NK-92 (cell line): ENCODE measurements around the gene CD226.
"Not testable (repeated sequence)": the region's sequence is repeated elsewhere in the genome, so short reads cannot be mapped to it uniquely, and the experiment has no call there.

Source experiments
- DNase-seq: peaks from one replicate; lab custom pipeline; 2025; ENCODE audit not compliant: unreplicated experiment; lab: John Stamatoyannopoulos, UW

The CD226 gene

GRCh38 chr18:69947361-69948133 lies at the start of gene CD226:
Gene CD226, minus strand, starts transcription at chr18:69947873. Its CDS starts 467 bp downstream, at chr18:69947406.
- DNase-seq = no peak

DNA sequence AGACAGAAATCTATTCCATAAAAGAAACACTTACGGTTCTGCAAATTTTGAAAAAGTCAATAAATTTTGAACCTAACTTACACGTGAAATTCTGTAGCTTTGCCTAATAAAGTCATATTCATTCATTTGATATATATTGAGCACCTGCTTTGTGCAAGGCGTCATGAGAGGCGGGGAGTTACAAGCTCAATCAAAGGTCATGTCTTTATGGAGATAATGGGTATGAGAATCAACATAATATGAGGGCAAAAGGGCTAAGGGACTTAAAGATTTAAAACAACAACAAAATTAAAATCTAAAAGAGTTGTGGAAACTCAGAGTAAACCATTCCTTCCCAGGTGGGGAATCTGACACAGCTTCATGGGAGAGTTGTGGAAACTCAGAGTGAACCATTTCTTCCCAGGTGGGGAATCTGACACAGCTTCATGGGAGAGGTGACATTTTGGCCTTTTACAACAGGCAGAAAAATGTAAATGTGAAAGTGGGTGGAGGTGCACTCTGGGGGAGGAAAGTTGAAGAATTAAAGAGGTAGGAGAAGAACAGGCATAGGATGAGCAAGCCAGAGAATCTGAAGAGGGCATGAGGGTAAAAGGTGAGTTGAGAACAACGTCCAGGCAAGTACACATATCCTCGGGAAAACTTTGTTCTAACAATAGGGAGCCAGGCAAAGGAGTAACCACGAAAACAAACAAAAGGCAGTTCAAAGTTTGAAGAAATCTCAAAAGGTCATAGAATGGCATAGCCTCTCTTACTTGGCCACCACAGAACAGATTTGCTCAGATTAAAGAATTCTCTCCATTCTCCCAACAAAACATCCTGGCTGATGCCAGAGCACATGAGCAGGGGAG lies 49.5 kb upstream of the CD226 start:
- no peak for DNase-seq

DNA sequence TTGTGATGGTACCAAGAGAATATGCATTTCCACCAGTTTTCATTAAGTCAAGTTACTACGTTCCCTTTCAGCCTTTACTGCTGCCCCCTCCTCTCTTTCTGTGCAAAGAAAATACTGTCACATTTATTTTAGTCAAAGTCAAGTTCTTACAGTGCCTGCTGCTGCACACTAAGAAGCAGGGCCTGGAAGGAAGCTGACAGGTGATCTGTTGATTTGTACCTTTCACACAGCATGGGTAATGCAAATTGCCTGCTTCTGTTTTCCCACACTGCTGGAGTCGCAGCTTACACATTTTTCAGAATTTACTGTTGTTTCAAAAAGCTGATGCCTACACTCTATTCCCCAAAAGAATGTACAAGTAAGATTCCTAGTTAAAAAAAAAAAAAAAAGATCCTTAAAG lies 48.7 kb upstream of the CD226 start:
- DNase-seq = no peak

DNA sequence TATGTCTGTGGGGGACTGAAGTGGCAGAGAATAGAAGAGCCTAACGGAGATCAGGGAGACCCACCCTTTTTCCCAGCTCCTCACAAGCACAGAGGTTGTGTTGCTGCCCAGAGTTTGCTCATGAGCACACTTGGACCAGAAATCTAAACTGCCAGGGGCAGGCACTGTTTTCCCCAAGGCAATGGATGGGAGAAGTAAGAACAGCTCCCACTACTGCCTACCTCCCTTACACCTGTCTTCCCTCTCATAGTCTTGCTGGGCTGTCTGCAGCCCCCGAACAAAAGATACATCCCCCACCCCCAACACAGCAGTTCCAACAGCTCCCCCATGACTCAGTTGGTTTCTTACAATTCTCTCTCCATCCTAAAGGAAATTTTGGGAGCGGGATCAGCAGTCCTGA lies 48.1 kb upstream of the CD226 start:
- DNase-seq = no peak

GRCh38 chr18:69992776-69993175 lies 45.1 kb upstream of the CD226 start:
- DNase-seq = no peak

DNA sequence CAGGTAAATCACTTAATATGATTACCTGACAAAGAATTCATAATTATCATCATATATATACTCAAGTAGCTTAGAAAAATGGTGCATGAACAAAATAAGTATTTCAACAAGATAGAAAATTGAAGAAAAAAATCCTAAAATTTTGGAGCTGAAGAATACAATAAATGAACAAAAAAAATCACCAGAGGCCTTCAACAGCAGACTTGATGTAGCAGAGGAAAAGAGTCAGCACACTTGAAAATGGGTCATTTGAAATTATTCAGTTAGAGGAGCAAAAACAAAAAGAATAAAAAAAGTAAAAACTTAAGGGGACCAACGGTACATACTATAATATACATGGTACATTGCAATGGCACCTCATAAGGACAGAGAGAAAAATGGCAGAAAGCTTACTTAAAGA lies 40.2 kb upstream of the CD226 start:
- DNase-seq = no peak

DNA sequence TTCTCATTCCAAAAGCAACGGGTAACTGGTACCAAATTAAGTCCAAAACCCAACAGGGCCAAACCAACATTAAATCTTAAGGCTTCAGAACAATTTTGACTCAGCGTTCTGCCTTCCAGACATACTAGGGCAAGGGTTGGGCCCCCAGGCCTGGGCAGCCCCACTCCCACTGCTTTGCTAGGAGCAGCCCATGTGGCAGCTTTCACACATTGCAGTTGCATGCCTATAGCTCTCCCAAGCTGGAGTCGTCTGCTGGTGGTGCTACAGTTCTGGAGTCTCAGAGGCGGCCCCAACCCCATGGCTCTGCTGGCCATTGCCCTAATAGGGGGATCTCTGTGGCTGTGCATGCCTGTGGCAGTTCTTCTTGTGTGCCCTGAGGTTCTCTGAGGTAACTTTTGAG lies 37.6 kb upstream of the CD226 start:
- DNase-seq = no peak

GRCh38 chr18:69982417-69982816 lies 34.7 kb upstream of the CD226 start:
- DNase-seq = no peak

DNA sequence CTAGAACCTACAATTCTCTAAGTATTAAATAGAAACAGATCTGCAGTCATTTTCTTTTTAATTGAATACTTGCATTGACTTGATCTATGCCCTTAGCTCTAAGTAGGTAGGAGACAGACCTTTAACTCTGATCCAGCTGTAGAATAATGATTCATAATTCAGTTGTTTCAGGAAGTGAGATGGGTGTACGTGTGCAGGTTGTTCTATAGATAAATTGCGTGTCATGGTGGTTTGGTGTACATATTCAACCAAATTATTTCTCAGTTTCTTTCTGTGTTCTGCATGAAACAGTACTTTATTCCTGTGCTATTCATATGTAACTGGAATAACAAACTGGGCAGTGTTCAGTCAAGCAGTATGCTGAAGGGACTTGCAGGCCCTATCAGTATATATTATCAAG lies 34.3 kb upstream of the CD226 start:
- no peak for DNase-seq

DNA sequence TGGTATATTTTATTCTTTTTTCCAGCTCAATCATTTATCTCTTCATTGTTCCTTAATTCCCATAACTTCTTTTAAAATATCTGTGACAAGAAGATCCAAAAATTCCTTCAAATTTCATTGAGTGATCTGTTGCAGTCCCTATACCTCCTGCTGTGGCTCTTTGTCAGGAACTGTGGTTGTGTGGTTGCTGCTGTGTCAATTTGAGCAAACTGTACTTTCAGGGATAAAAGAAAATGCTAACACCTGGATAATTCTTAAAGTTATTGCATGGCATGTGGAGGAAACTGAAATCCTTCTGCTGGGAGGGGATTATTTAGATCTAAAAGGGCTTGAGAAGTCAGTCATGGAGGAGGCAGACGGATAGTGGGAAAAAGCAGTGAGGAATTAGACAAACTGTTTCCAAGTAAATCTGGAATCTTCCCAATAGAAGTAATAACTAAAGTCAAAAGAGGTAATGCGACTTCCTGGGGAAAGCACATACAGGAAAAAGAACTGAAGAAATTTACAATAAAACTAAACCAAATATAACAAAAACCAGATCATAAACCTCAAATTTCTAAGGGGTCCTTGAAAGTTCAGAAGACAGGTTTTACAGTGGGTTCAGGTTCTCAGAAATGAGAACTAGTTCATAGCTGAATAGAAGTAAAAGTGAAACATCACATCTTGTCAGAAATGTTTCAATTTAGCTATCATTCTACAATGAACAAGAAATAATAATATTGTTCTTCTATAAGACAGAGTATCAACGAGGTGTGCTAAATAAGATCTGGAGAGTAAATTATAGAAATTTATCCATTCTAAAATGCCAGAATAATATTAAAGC lies 33.5 kb upstream of the CD226 start:
- no peak for DNase-seq

DNA sequence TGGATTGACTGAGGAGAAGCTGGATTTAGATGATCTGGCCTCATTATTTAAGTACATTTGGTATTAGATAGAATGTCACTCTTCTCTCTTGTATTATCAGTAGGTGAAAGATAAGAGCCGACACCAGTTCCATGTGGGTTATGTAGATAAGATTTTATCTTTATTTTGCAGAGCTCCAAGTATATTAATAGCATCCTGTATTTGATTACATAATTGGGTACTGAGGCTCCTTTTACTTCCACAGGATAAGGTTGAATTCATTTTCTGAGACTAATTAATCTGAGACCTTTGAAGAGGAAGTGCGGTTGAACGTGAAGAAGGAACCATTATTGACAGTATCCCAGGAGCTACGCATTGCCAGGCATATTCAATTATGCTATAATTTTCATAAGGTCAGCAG lies 32.8 kb upstream of the CD226 start:
- no peak for DNase-seq

DNA sequence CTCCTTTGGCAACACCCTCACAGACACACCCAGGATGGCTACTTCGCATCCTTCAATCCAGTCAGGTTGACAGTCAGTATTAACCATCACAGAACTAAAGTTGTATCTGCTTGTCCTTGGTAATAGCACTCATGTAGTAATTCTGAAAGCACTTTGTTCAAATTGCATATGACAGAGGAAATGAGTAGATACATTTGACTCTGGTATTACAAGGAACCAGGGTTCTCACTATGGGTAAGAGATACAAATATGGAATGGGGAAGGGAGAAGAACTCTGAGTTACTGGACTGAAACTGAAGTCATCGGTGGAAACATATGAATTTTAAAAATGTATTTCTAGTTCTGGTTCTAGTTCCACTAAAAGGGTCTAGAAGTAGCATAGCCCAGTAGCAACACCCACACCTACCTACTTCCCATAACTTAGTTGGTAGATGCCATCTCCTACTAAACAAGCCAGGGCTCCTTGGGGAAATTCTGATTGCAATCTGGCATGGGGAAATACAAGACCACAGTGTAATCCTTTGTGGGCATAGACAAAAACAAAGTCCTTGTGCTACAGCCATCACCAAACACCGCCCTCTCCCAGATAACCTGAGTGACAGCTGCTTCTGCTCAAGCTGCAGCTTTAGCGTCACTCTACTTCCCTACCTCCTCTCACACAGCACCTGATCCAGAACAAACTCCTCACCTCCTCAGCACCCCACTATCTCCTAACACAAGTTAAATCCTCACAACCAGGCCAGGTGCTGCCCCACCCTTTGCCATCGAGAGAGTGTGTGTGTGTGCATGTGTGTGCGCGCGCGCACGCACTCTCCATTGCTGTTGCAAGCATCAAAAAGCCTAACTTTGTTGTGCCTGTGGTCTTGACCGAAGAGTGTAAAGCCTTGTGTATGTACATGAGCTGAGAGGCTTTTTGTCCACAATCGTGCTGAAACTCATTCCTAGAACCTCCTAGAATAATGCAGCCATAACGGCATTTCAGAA lies 31.4 kb upstream of the CD226 start:
- DNase-seq = no peak

DNA sequence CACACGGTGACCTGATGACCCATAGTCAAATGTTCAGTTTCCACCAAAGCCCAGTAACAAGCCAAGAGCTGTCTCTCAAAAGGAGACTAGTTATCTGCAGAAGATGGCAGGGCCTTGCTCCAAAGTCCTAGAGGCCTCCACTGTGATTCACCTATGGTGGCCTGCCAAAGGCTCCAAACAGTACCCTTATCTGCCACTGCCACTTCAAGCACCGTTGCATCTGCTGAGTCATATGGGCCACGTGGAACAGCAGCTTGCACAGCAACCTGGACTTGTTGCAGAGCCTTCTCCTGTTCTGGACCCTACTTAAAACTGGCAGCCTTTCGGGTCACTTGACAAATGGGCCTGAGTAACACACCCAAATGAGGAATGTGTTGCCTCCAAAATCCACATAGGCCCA lies 27.6 kb upstream of the CD226 start:
- not testable (repeated sequence) for DNase-seq

- DNase-seq = no peak
Measured at GRCh38 chr18:69974365-69974764, 26.7 kb upstream of the CD226 start.

GRCh38 chr18:69969491-69969890 lies 21.8 kb upstream of the CD226 start:
- no peak for DNase-seq

GRCh38 chr18:69968039-69968438 lies 20.4 kb upstream of the CD226 start:
- DNase-seq = no peak

- DNase-seq = no peak
Measured at GRCh38 chr18:69963196-69963595, 15.5 kb upstream of the CD226 start.

DNA sequence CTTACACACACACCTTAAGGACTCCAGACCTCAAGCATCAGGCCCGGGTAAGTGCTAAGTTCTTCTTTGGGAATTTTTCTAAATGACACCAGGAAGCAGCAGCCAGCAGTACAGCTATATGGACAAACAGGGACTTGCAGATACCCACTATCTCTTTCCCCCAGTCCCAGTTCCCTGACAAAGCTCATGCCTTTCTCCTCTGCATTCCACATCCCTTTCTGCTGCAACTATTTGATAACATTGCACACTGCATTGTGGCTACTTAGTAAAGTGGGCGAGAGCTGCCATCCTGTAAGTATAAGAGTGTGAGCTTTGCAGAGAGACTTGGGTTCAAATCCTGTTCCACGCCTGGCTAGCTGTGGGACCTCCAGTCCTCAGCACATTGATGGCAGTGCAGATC lies 14.0 kb upstream of the CD226 start:
- no peak for DNase-seq

GRCh38 chr18:69958422-69958821 lies 10.7 kb upstream of the CD226 start:
- no peak for DNase-seq

GRCh38 chr18:69957747-69958146 lies 10.1 kb upstream of the CD226 start:
- DNase-seq = no peak
